GM13977 (cell line): ENCODE results near the gene N4BP2L2.

Experiments used
- DNase-seq: peaks from one replicate; pipeline ENCODE4 v3.0.0; 2012; ENCODE audit warnings: low spot score
- CTCF ChIP-seq: IDR thresholded peaks from 2 replicates; pipeline ENCODE4 v1.5.1; 2012; ENCODE audit warnings: mild to moderate bottlenecking, control low read depth; ENCODE audit not compliant: insufficient read depth; ENCODE audit errors: extremely low read depth, missing control alignments
- in situ Hi-C: fragments of 300-500 bp; cut with MboI; formaldehyde crosslinking; loops from one replicate; pipeline ENCODE4 v1.12.0; 2022; ENCODE audit warnings: low sequenced_read_pairs, low pct_unique_long_range_greater_than_20kb, mixed read lengths, inconsistent platforms; ENCODE audit not compliant: unreplicated experiment

Gene N4BP2L2

GRCh38 chr13:32447894-32448623 lies 90.5 kb downstream of the N4BP2L2 start:
- DNase-seq: no peak
- in situ Hi-C loops: no loop called here
- TF ChIP-seq CTCF: no peak

DNA sequence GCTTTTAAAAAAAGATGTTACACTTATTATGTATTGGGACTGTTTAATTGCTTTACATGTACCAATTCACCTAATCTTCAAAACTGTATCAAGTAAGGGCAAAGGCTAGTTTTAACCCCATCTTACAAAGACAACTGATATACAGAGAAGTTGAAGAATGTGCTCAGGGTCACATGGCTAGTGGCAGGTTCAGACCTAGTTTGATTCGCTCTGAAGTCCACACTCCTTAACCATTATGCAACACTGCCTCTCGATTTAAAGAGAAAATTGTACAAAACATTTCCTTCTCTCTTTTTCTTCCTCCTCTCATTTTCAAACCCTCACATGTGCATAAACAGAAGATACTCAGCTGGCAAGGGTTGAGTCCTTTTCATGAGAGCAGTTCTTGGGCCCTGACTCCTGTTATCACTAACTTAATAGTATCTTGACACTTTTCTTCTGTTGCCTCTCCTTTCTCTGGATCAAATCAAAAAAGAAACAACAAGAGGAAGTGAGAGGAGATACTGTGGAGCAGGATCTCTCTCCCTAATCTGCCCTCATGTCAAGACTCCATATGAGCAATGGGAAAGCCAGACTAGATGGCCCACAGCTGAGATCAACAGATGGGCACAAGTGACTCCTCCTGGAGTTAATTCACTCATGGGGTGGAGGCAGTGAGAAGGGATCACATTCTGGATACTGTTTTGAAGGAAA lies 91.7 kb downstream of the N4BP2L2 start:
- DNase-seq: no peak
- no peak for TF ChIP-seq CTCF
- in situ Hi-C loops: no loop called here

GRCh38 chr13:32446220-32446619 lies 92.4 kb downstream of the N4BP2L2 start:
- DNase-seq: no peak
- in situ Hi-C loops: no loop called here
- TF ChIP-seq CTCF: no peak

DNA sequence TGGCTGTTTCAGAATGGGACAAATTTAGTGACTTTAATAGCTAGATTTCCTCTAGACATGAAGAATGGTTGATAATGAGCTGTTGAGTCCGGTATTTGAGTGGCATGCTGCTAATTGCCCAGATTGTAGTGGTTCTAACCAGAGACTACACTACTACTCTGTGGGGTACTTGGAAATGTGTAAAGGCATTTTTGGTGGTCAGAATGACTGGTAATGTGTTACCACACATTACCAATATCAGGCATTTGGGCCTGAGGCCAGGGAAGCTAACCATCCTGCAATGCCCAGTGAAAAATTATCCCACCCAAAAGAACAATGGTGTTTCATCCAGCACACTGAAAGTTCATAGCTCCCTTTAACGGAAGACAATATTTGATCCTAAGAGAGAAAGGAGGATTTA lies 93.1 kb downstream of the N4BP2L2 start:
- in situ Hi-C loops: no loop called here
- no peak for TF ChIP-seq CTCF
- no peak for DNase-seq

DNA sequence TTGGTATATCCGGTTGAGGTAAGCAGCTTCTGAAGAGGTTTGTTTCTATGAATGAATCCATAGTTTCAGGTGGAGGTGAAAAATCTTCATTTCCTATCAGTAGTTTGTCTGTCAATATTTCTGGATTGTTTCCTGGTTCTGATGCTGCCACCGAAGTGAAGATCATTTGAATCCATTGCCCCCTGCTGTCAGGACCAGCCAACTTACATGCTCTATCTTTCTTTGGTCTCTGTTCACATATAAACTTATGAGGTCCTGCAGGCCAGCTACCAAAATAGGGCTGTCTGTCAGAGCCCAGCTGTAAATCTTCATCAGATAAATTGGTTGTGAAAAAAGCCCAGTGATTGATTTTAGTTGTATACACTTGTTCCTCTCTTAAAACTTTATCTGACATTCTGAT lies 95.5 kb downstream of the N4BP2L2 start:
- in situ Hi-C loops: no loop called here
- peak; percentile 63 for DNase-seq
- peak; percentile 41 for TF ChIP-seq CTCF

- in situ Hi-C loops: no loop called here
- TF ChIP-seq CTCF: no peak
These were observed 99.7 kb downstream of the N4BP2L2 start for GRCh38 chr13:32438871-32439270.

More at GRCh38 chr13:32438871-32439270, 99.7 kb downstream of the N4BP2L2 start:
- no peak for DNase-seq
